NCI-H128 (cell line): ENCODE data around the gene ZNF285.
"Not testable (repeated sequence)": the region's sequence is repeated elsewhere in the genome, so short reads cannot be mapped to it uniquely, and the experiment has no call there.

Source experiments
- DNase-seq: peaks from one replicate; lab custom pipeline; 2025; ENCODE audit not compliant: unreplicated experiment; lab: John Stamatoyannopoulos, UW

Gene ZNF285

GRCh38 chr19:44401139-44402115, at the start of gene ZNF285:
ZNF285 (minus strand) TSS chr19:44401608; CDS start chr19:44397213, 4,395 bp downstream.
- no peak for DNase-seq

- DNase-seq, result peak; percentile 52
Measured at GRCh38 chr19:44447916-44448674, 46.7 kb upstream of the ZNF285 start, which contains the start of gene ZNF229. ZNF229 (minus strand) TSS chr19:44448472; CDS start chr19:44442847, 5,625 bp downstream.

- DNase-seq, result no peak
Measured at GRCh38 chr19:44438441-44438840, 37.0 kb upstream of the ZNF285 start.

DNA sequence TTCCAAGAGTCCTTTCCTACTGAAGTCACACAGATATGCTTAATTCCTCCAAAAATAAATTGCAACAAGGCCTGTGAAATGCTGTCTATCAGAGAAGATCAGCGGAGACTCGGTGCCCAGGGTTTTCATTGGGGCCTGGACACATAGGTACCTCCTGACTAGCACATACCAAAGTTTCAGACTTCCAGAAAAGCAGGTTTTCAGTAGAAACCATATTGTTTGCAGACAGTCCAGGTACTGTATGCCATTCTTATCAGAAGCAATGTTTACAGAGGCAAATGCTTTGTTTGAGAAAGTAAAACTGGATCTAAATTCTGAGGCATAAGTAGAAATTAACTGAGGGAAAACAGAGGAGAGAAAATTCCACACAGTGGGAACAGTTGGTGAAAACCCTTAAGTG, 34.0 kb upstream of the ZNF285 start:
- no peak for DNase-seq

DNA sequence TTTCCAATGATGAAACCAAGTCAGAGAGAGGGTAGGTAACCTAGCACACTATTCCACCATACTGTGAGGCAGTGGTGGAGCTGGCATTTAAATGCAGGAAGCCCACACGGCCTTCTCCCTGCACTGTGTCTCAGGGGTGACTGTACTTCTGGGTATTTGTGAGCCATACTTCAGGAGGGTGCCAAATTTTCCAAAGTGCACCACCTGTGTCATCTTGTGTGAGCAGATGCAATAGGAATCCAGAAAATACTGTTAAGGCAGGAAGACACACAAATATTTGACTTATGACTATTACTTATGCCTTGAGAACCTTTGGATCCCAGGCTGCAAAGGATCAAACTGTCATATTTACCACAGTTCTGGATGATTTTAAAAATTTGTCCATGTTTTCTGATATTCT, 29.5 kb upstream of the ZNF285 start:
- no peak for DNase-seq

- not testable (repeated sequence) for DNase-seq
Measured at GRCh38 chr19:44415553-44415952, 14.1 kb upstream of the ZNF285 start.

GRCh38 chr19:44389268-44389667, 12.1 kb downstream of the ZNF285 start:
- DNase-seq, result not testable (repeated sequence)

- no peak for DNase-seq
Measured at GRCh38 chr19:44374789-44375188, 26.6 kb downstream of the ZNF285 start.

- DNase-seq, result no peak
Measured at GRCh38 chr19:44371815-44372480, 29.5 kb downstream of the ZNF285 start.

GRCh38 chr19:44367024-44367423, 34.4 kb downstream of the ZNF285 start:
- no peak for DNase-seq

- DNase-seq, result peak; percentile 90
Measured at GRCh38 chr19:44356383-44357111, 44.9 kb downstream of the ZNF285 start, which contains the start of gene ZNF112. ZNF112 (minus strand) TSS chr19:44356680; CDS start chr19:44340539, 16,141 bp downstream.

DNA sequence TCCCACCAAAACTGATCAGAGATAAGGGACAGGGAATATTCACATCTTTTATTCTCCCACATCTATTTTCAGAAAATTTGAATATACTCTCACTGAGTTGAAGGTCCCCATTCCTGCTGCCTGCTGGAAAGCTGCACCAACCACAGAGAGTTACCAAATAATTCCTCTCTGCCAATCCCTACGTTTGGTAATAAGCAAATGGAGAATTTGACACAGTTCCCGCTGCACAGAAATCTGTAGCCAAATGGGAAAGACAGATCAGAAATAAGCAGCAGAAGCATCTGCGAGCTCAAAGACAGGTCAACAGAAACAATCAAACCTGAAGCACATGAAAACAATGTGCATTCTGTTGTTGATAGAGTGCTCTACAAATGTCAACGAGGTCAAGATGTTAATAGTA, 54.9 kb downstream of the ZNF285 start:
- no peak for DNase-seq

- DNase-seq, result no peak
Measured at GRCh38 chr19:44345959-44346358, 55.4 kb downstream of the ZNF285 start.

- no peak for DNase-seq
Measured at GRCh38 chr19:44344255-44344654, 57.2 kb downstream of the ZNF285 start.

- DNase-seq, result no peak
Measured at GRCh38 chr19:44341794-44342193, 59.6 kb downstream of the ZNF285 start.

GRCh38 chr19:44334639-44335038, 66.8 kb downstream of the ZNF285 start:
- DNase-seq, result not testable (repeated sequence)
